OCI-LY1 (cell line): Measurements from ENCODE around the gene CARS1.

Experiments
- H2AFZ ChIP-seq: fragments of 200-600 bp; sonication (generic), shearing (Covaris generic); 2 replicates; pipeline ENCODE4 v1.6.0; 2014; ENCODE audit warnings: antibody characterized with exemption, mild to moderate bottlenecking, low read length
- H3F3A ChIP-seq: fragments of 200-600 bp; sonication (generic), shearing (Covaris generic); 2 replicates; pipeline ENCODE4 v1.6.0; 2014; ENCODE audit warnings: mild to moderate bottlenecking, antibody characterized with exemption, low read length, moderate library complexity; ENCODE audit not compliant: insufficient read depth
- H3K27ac ChIP-seq: fragments of 200-600 bp; sonication (generic); 2 replicates; pipeline ENCODE4 v1.5.1; 2014; ENCODE audit warnings: low read length, mixed run types, mild to moderate bottlenecking, low read depth; ENCODE audit not compliant: poor library complexity, severe bottlenecking
- H3K27me3 ChIP-seq: fragments of 200-600 bp; sonication (generic); 2 replicates; pipeline ENCODE4 v1.6.0; 2014; ENCODE audit warnings: antibody characterized with exemption, mild to moderate bottlenecking, low read length, moderate library complexity; ENCODE audit not compliant: insufficient read depth
- H3K36me3 ChIP-seq: fragments of 200-600 bp; sonication (generic); 2 replicates; pipeline ENCODE4 v1.6.1; 2014; ENCODE audit warnings: mild to moderate bottlenecking, antibody characterized with exemption, low read length, moderate library complexity, mixed read lengths; ENCODE audit not compliant: insufficient read depth
- H3K4me1 ChIP-seq: fragments of 200-600 bp; sonication (generic); 2 replicates; pipeline ENCODE4 v1.5.1; 2014; ENCODE audit warnings: mild to moderate bottlenecking, low read length, moderate library complexity; ENCODE audit not compliant: insufficient read depth, severe bottlenecking
- H3K4me2 ChIP-seq: fragments of 200-600 bp; sonication (generic), shearing (Covaris generic); 2 replicates; pipeline ENCODE4 v1.6.1; 2014; ENCODE audit warnings: low read length
- H3K4me3 ChIP-seq: fragments of 200-600 bp; sonication (generic); 2 replicates; pipeline ENCODE4 v1.5.1; 2014; ENCODE audit warnings: low read length, low read depth, mild to moderate bottlenecking, mixed read lengths; ENCODE audit not compliant: poor library complexity, severe bottlenecking
- H3K79me2 ChIP-seq: fragments of 200-600 bp; shearing (Covaris generic); 2 replicates; pipeline ENCODE4 v1.6.1; 2016; ENCODE audit warnings: mixed run types, low read length, mixed read lengths; ENCODE audit not compliant: insufficient read depth
- H3K9ac ChIP-seq: fragments of 200-600 bp; sonication (generic), shearing (Covaris generic); 2 replicates; pipeline ENCODE4 v1.6.1; 2014; ENCODE audit warnings: mild to moderate bottlenecking, low read length, mixed read lengths
- H3K9me2 ChIP-seq: fragments of 200-600 bp; sonication (generic), shearing (Covaris generic); 2 replicates; pipeline ENCODE4 v1.6.1; 2014; ENCODE audit warnings: low read depth, mild to moderate bottlenecking, low read length, mixed read lengths
- H3K9me3 ChIP-seq: fragments of 200-600 bp; shearing (Covaris generic); 2 replicates; pipeline ENCODE4 v1.6.1; 2014; ENCODE audit warnings: low read length, mixed read lengths
- H4K20me1 ChIP-seq: fragments of 200-600 bp; sonication (generic), shearing (Covaris generic); 2 replicates; pipeline ENCODE4 v1.6.0; 2016; ENCODE audit warnings: mild to moderate bottlenecking, low read length; ENCODE audit not compliant: insufficient read depth
- EZH2 ChIP-seq: fragments of 200-600 bp; sonication (generic), shearing (Covaris generic); IDR thresholded peaks from 2 replicates; pipeline ENCODE4 v1.8.0; 2017; ENCODE audit warnings: borderline replicate concordance, mixed run types, mild to moderate bottlenecking, antibody characterized with exemption, low read length, moderate library complexity, mixed read lengths
- TF ChIP-seq, protein P1 (sequence below): fragments of 200-600 bp; sonication (generic), shearing (Covaris generic); IDR thresholded peaks from 2 replicates; pipeline ENCODE4 v1.5.1; 2017; ENCODE audit warnings: mild to moderate bottlenecking, antibody characterized with exemption, low read length, moderate library complexity, mixed read lengths

The CARS1 gene

DNA sequence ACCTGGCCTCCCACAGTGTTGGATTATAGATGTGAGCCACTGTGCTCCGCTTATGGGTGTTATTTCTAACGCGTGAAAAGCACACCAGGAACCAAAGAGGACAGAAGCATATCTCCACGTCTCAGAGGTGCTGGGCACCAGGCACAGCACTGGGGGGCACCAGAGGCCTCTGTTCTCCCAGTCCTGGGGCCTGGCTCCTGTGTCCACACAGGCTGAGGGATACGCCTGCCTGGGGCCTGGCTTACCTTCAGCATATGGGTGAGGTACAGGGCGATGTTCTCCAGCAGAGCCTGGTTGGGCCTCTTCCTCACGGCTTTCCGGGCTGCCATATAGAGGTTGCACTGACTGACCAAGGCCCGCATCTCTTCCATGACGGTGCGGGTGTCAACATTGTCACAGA is 40.4 kb downstream of the CARS1 start:
- Histone ChIP-seq H3F3A (no peaks in the 10 kb centered on the region), H3K27me3 (no peaks in the 10 kb centered on the region), H3K9me3 (no peaks in the 10 kb centered on the region), H3K79me2 (no peaks in the 10 kb centered on the region), H2AFZ (no peak overlapping the region), H3K27ac (no peak overlapping the region), H3K9ac (no peak overlapping the region), H3K4me3 (no peak overlapping the region), H4K20me1 (no peaks in the 10 kb centered on the region), H3K9me2 (no peaks in the 10 kb centered on the region), H3K4me2 (no peak overlapping the region), H3K36me3 (peaks cover 59% of the 10 kb centered on the region), H3K4me1 (no peaks in the 10 kb centered on the region)
- TF ChIP-seq, protein P1, sequence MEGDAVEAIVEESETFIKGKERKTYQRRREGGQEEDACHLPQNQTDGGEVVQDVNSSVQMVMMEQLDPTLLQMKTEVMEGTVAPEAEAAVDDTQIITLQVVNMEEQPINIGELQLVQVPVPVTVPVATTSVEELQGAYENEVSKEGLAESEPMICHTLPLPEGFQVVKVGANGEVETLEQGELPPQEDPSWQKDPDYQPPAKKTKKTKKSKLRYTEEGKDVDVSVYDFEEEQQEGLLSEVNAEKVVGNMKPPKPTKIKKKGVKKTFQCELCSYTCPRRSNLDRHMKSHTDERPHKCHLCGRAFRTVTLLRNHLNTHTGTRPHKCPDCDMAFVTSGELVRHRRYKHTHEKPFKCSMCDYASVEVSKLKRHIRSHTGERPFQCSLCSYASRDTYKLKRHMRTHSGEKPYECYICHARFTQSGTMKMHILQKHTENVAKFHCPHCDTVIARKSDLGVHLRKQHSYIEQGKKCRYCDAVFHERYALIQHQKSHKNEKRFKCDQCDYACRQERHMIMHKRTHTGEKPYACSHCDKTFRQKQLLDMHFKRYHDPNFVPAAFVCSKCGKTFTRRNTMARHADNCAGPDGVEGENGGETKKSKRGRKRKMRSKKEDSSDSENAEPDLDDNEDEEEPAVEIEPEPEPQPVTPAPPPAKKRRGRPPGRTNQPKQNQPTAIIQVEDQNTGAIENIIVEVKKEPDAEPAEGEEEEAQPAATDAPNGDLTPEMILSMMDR: no peak
- TF ChIP-seq EZH2: no peak

DNA sequence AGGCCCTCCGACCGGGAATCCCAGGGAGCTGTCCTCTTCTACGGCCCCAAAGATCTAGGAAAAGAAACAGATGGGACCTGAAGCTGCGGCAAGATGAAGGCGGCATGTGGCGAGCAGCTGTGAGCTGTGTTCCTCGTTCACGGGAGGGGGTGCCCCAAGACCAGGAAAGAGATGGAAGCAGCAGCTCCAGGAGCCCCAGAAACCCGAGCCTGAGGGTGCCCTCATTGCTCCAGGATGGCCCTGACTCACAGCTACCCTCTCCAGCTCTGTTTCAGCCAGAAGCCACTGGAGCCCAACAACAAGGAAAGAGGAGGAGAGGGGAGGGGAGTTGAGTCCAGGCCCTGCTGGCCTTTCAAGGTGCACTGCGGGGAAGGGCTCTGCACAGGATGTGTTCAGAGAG is 41.4 kb downstream of the CARS1 start:
- Histone ChIP-seq H3K79me2 (no peaks in the 10 kb centered on the region), H3K9me2 (no peaks in the 10 kb centered on the region), H3K9me3 (no peaks in the 10 kb centered on the region), H3K27me3 (no peaks in the 10 kb centered on the region), H3K4me2 (no peak overlapping the region), H4K20me1 (no peaks in the 10 kb centered on the region), H3F3A (no peaks in the 10 kb centered on the region), H3K27ac (no peak overlapping the region), H3K36me3 (peaks cover 66% of the 10 kb centered on the region), H3K9ac (no peak overlapping the region), H3K4me1 (no peaks in the 10 kb centered on the region), H3K4me3 (no peak overlapping the region), H2AFZ (no peak overlapping the region)
- no peak for TF ChIP-seq EZH2
- TF ChIP-seq, protein P1: no peak

DNA sequence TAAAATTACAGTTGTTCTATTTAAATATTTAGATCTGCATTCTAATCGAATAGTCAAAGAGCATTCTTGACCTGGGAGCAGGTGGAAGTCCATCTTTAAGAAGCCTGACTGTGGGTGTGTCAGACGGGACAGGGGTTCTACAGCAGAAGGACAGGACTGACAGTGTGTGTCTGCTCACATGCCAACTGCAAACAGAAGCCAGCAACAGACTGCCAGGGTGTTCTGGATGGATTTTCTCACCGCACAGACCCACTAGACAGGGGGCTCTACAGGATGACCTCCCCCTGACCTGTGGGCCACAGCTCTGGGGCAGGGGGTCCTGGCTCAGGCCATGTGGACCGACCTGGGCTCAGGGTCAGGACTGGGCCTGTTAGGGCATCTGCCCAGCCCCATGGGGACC is 42.3 kb downstream of the CARS1 start:
- H3K27me3 ChIP-seq: no peaks in the 10 kb centered on the region
- H3K9ac ChIP-seq: no peak overlapping the region
- no peaks in the 10 kb centered on the region for H3F3A ChIP-seq
- H3K4me2 ChIP-seq: no peak overlapping the region
- H3K9me2 ChIP-seq: no peaks in the 10 kb centered on the region
- no peak overlapping the region for H3K27ac ChIP-seq
- no peak overlapping the region for H3K4me3 ChIP-seq
- TF ChIP-seq EZH2: no peak
- TF ChIP-seq, protein P1: no peak
- H3K9me3 ChIP-seq: no peaks in the 10 kb centered on the region
- H3K4me1 ChIP-seq: no peaks in the 10 kb centered on the region
- no peaks in the 10 kb centered on the region for H4K20me1 ChIP-seq
- no peak overlapping the region for H2AFZ ChIP-seq
- peaks cover 72% of the 10 kb centered on the region for H3K36me3 ChIP-seq
- no peaks in the 10 kb centered on the region for H3K79me2 ChIP-seq
